ENCODE measurements around the gene PINK1.

- TF ChIP-seq CTCF (IDR thresholded peaks at IDR 0.05) = no peak
- TF ChIP-seq POLR2A (IDR thresholded peaks at IDR 0.05) = no peak
Measured at GRCh38 chr1:20619999-20620398, 13.3 kb upstream of the PINK1 start.

All from lower leg skin (tissue), 3 donors.